ENCODE results near the gene OPCML. TPM values are rescaled to one million over a fixed set of nuclear protein-coding genes. Genes with fewer than 3 reads are reported as not detected.

OPCML gene
- total RNA-seq, 1 experiment from 2014 or later, result 0.94 TPM

- H3K4me3 Mint-ChIP-seq, result no peak overlapping the region
- Histone ChIP-seq H3K79me2 (ENCODE audit: insufficient read depth, low read length) (no peaks in the 10 kb centered on the region), H3K56ac (ENCODE audit: insufficient read length, low read depth, low read length) (no peak overlapping the region), H3K9ac (ENCODE audit: extremely low read depth, insufficient read length, low read length) (no peak overlapping the region), H3K18ac (ENCODE audit: insufficient read length, low read depth, low read length) (no peak overlapping the region), H2BK12ac (ENCODE audit: insufficient read length, low read depth, low read length) (no peak overlapping the region), H2BK5ac (ENCODE audit: insufficient read length, low read length) (no peak overlapping the region), H3K23ac (ENCODE audit: insufficient read length, low read depth, low read length) (no peak overlapping the region), H4K5ac (ENCODE audit: insufficient read length, low read depth, low read length) (no peak overlapping the region), H2AFZ (ENCODE audit: low read length) (no peak overlapping the region), H3K9me3 (ENCODE audit: control insufficient read depth, low read depth, low read length) (no peaks in the 10 kb centered on the region), H3K4me2 (ENCODE audit: insufficient read depth, insufficient read length, low read length) (no peak overlapping the region), H2BK120ac (ENCODE audit: low read depth, low read length, poor library complexity, severe bottlenecking) (no peak overlapping the region), H3T11ph (ENCODE audit: low read length) (no peak overlapping the region), H2AK5ac (ENCODE audit: insufficient read length, low read length) (no peak overlapping the region), H3K23me2 (ENCODE audit: insufficient read length, low read depth, low read length, poor library complexity, severe bottlenecking) (no peaks in the 10 kb centered on the region), H2BK15ac (ENCODE audit: low read depth, low read length) (no peak overlapping the region), H4K8ac (replicated peaks; ENCODE audit: insufficient read length, low read depth, low read length) (no peak overlapping the region), H3K4ac (ENCODE audit: low read depth, low read length) (no peak overlapping the region), H4K20me1 (ENCODE audit: control insufficient read depth, insufficient read depth, insufficient read length) (no peaks in the 10 kb centered on the region), H2BK20ac (ENCODE audit: low read depth, low read length, poor library complexity, severe bottlenecking) (no peak overlapping the region), H3K4me1 (ENCODE audit: insufficient read depth, low read length) (no peaks in the 10 kb centered on the region), H3K27me3 (ENCODE audit: insufficient read depth, low read length) (no peaks in the 10 kb centered on the region), H3K79me1 (ENCODE audit: insufficient read depth, low read depth, low read length, poor library complexity, severe bottlenecking) (no peaks in the 10 kb centered on the region), H4K91ac (ENCODE audit: insufficient read length, low read depth, low read length) (no peak overlapping the region), H3K27ac (ENCODE audit: insufficient read length, low read depth, low read length) (no peak overlapping the region), H3K14ac (ENCODE audit: insufficient read depth, low read length) (no peak overlapping the region)
- no peaks in the 10 kb centered on the region for H3K4me1 Mint-ChIP-seq
- H3K36me3 Mint-ChIP-seq (ENCODE audit: insufficient read depth in 1 of 3, low read depth in 3 of 3), result no peaks in the 10 kb centered on the region
- H3K27ac Mint-ChIP-seq, result no peak overlapping the region; a peak in 1 of 7 replicates
- no peaks in the 10 kb centered on the region; a peak in 1 of 5 replicates for H3K9me3 Mint-ChIP-seq
- no peak for DNase-seq
- WGBS (ENCODE audit: extremely low coverage, insufficient read length, low lambda C conversion rate), result no CpG with 5 or more reads among the region's 2 CpGs
- TF ChIP-seq CTCF (conservative IDR thresholded peaks at IDR 0.05), result no peak
- H3K27me3 Mint-ChIP-seq (ENCODE audit: low read depth), result no peaks in the 10 kb centered on the region; the same call in 1 of the 2 replicates
These were observed 273.6 kb downstream of the OPCML start for GRCh38 chr11:133258751-133259150.

Measured in H9 (cell line).